ENCODE data around the gene GALK1.

Gene GALK1

DNA sequence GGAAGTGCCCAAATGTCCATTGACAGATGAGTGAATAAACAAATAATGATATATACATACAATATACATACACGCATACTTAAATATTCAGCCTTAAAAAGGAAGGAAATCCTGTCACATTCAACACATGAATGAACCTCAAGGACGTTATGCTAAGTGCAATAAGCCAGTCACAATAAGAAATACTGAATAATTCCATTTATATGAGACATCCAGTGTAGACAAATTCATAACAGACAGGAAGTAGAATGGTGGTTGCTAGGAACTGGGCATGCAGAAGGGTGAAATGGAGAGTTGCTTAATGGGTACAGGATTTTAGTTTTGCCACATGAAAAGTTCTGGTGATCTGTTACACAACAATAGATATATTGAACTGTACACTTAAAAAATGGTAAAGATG, 52.5 kb downstream of the GALK1 start:
- Histone ChIP-seq H3K79me2 (ENCODE audit: low read length) (no peaks in the 10 kb centered on the region), H3K9ac (ENCODE audit: low read length) (no peak overlapping the region), H3K4me1 (ENCODE audit: low read length) (no peaks in the 10 kb centered on the region), H3K27ac (ENCODE audit: low read length) (no peak overlapping the region), H3K9me2 (replicated peaks; ENCODE audit: insufficient read depth, low read length) (no peaks in the 10 kb centered on the region), H3K36me3 (replicated peaks; ENCODE audit: insufficient read depth, low read length) (no peaks in the 10 kb centered on the region), H3K27me3 (replicated peaks; ENCODE audit: insufficient read depth, low read length) (peaks cover under 1% of the 10 kb centered on the region; the same call in 1 of the 2 replicates), H3K9me3 (replicated peaks; ENCODE audit: insufficient read depth, low read length) (no peaks in the 10 kb centered on the region), H4K20me1 (ENCODE audit: insufficient read depth, low read length) (no peaks in the 10 kb centered on the region), H3F3A (ENCODE audit: insufficient read depth, low read length) (0 out of 2 replicates have a peak, but pooled peaks cover 3% of the 10 kb centered on the region), H3K4me3 (ENCODE audit: low read length) (no peak overlapping the region), H2AFZ (ENCODE audit: low read length) (no peak overlapping the region), H3K4me2 (ENCODE audit: low read depth, low read length) (no peak overlapping the region)
- TF ChIP-seq EZH2 (optimal IDR thresholded peaks at IDR 0.05; ENCODE audit: low read depth, low read length) (no peak), EZH2phosphoT487 (IDR thresholded peaks at IDR 0.05; ENCODE audit: low read length) (no peak)
- TF ChIP-seq, protein P1, sequence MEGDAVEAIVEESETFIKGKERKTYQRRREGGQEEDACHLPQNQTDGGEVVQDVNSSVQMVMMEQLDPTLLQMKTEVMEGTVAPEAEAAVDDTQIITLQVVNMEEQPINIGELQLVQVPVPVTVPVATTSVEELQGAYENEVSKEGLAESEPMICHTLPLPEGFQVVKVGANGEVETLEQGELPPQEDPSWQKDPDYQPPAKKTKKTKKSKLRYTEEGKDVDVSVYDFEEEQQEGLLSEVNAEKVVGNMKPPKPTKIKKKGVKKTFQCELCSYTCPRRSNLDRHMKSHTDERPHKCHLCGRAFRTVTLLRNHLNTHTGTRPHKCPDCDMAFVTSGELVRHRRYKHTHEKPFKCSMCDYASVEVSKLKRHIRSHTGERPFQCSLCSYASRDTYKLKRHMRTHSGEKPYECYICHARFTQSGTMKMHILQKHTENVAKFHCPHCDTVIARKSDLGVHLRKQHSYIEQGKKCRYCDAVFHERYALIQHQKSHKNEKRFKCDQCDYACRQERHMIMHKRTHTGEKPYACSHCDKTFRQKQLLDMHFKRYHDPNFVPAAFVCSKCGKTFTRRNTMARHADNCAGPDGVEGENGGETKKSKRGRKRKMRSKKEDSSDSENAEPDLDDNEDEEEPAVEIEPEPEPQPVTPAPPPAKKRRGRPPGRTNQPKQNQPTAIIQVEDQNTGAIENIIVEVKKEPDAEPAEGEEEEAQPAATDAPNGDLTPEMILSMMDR (IDR thresholded peaks at IDR 0.05; ENCODE audit: low read length), result no peak
- DNase-seq, result no peak
